Fibroblast of skin of right quadriceps (primary cell): ENCODE measurements around the gene SDHAF2.
"Not testable (repeated sequence)": the region's sequence is repeated elsewhere in the genome, so short reads cannot be mapped to it uniquely, and the experiment has no call there.

Source experiments
- DNase-seq: peaks from one replicate; pipeline ENCODE4 v3.0.0-alpha.2; 2013

SDHAF2 gene

GRCh38 chr11:61479360-61480058 is 49.6 kb downstream of the SDHAF2 start:
- not testable (repeated sequence) for DNase-seq

GRCh38 chr11:61480261-61480993 is 50.5 kb downstream of the SDHAF2 start:
- DNase-seq: no peak

GRCh38 chr11:61480994-61481335 is 51.0 kb downstream of the SDHAF2 start:
- DNase-seq: no peak

- no peak for DNase-seq
Observed at GRCh38 chr11:61481806-61482205, 51.9 kb downstream of the SDHAF2 start.

GRCh38 chr11:61482513-61482912 is 52.6 kb downstream of the SDHAF2 start:
- no peak for DNase-seq

- no peak for DNase-seq
Observed at GRCh38 chr11:61484541-61484940, 54.6 kb downstream of the SDHAF2 start.

- DNase-seq: no peak
Observed at GRCh38 chr11:61485080-61485479, 55.2 kb downstream of the SDHAF2 start.

GRCh38 chr11:61486011-61486620 is 56.2 kb downstream of the SDHAF2 start:
- DNase-seq: no peak

GRCh38 chr11:61486779-61487178 is 56.9 kb downstream of the SDHAF2 start:
- DNase-seq: no peak

GRCh38 chr11:61487342-61488025 is 57.6 kb downstream of the SDHAF2 start:
- no peak for DNase-seq

- DNase-seq: no peak
Observed at GRCh38 chr11:61488651-61489291, 58.8 kb downstream of the SDHAF2 start.

- DNase-seq: no peak
Observed at GRCh38 chr11:61489833-61490721, 60.2 kb downstream of the SDHAF2 start.

- no peak for DNase-seq
Observed at GRCh38 chr11:61491736-61492395, 61.9 kb downstream of the SDHAF2 start.

GRCh38 chr11:61494381-61494961 is 64.5 kb downstream of the SDHAF2 start:
- DNase-seq: no peak

- DNase-seq: no peak
Observed at GRCh38 chr11:61495801-61496601, 66.1 kb downstream of the SDHAF2 start.
